ENCODE results near the gene POLDIP2. TPM values are rescaled to one million over a fixed set of nuclear protein-coding genes. Genes with fewer than 3 reads are reported as not detected.

POLDIP2 gene
- total and polyA plus RNA-seq, 2 donors (not counting 3 experiments of a cell fraction or from before 2014, with no cell fraction given) = 82.6 to 85.2 TPM

GRCh38 chr17:28334666-28335200, 22.6 kb downstream of the POLDIP2 start:
- Histone ChIP-seq H2AFZ (ENCODE audit: low read depth, low read length) (peak overlapping the region; percentile 26), H3K4me3 (replicated peaks in 1 of 3; ENCODE audit: insufficient read depth in 1 of 3, low read depth in 1 of 3, low read length in 3 of 3) (peak overlapping the region; percentile 28 to 98 (median 65)), H3K9me1 (replicated peaks; ENCODE audit: control insufficient read depth, extremely low read depth, insufficient read depth, low read length) (no peaks in the 10 kb centered on the region), H3K36me3 (ENCODE audit: control insufficient read depth in 2 of 2, extremely low read depth in 1 of 2, insufficient read depth in 2 of 2, low read length in 2 of 2) (peaks cover 0 to 16% of the 10 kb centered on the region in 2 experiments), H3K9ac (replicated peaks; ENCODE audit: extremely low read depth, insufficient read depth, low read length) (peak overlapping the region; percentile 84), H3K4me2 (ENCODE audit: insufficient read depth, low read length) (peak overlapping the region; percentile 70), H3K27ac (ENCODE audit: insufficient read depth, low read depth, low read length) (peak overlapping the region; percentile 69), H3K4me1 (ENCODE audit: control insufficient read depth, extremely low read depth, insufficient read depth, low read length) (peaks cover 40% of the 10 kb centered on the region), H3K79me2 (ENCODE audit: control insufficient read depth, insufficient read depth, low read length) (peaks cover 50% of the 10 kb centered on the region), H3K27me3 (ENCODE audit: control insufficient read depth in 2 of 2, insufficient read depth in 2 of 2, low read length in 2 of 2) (no peaks in the 10 kb centered on the region), H4K20me1 (replicated peaks; ENCODE audit: control insufficient read depth, extremely low read depth, insufficient read depth, low read length) (no peaks in the 10 kb centered on the region), H3K9me3 (replicated peaks; ENCODE audit: control insufficient read depth, insufficient read depth, low read length) (no peaks in the 10 kb centered on the region)
- no TSS peak for BruUV-seq (replicated peaks)
- TF ChIP-seq FOS (IDR thresholded peaks at IDR 0.05; ENCODE audit: borderline replicate concordance, insufficient read depth, low read length) = no peak
- no peak for TF ChIP-seq GATA2 (IDR thresholded peaks at IDR 0.05; ENCODE audit: insufficient read depth, insufficient read length, low read depth, low read length)
- no peak for TF ChIP-seq POLR2AphosphoS5 (IDR thresholded peaks at IDR 0.05; ENCODE audit: insufficient read depth, low read depth, low read length)
- TF ChIP-seq EZH2 (IDR thresholded peaks at IDR 0.05; ENCODE audit: borderline replicate concordance, low read depth, low read length, severe bottlenecking) = no peak
- TF ChIP-seq MYC (IDR thresholded peaks at IDR 0.05; ENCODE audit: low read depth, low read length) = no peak
- no peak for TF ChIP-seq JUN (IDR thresholded peaks at IDR 0.05; ENCODE audit: borderline replicate concordance, insufficient read depth, insufficient read length, low read depth)
- TF ChIP-seq POLR2A (IDR thresholded peaks at IDR 0.05; ENCODE audit: low read depth, low read length) = no peak
- no peak for TF ChIP-seq CTCF (IDR thresholded peaks at IDR 0.05; ENCODE audit: extremely low read depth in 1 of 2, insufficient read depth in 1 of 2, low read depth in 1 of 2, low read length in 2 of 2)
- no peak for TF ChIP-seq MAX (IDR thresholded peaks at IDR 0.05; ENCODE audit: insufficient read depth, insufficient read length)
- ChIA-PET CTCF (interaction anchor here (1.4 to 2.5 kb wide), 7 partner anchors 11 to 530 kb away, joined by 7 to 31 read pairs (median 9); partner anchors contain the start of genes LYRM9, POLDIP2 and TMEM97), POLR2A (interaction anchor here (0.6 to 2.1 kb wide), 3 partner anchors 12 to 332 kb away, joined by 4 to 34 read pairs (median 26); partner anchors contain the start of gene POLDIP2)
- dilution Hi-C loops (cut with MboI; ENCODE audit: extremely low pct_ligation_motif_present, low sequenced_read_pairs) = no loop called here
- intact Hi-C loops (cut with micrococcal nuclease) = loop anchor here (1.0 to 5.0 kb wide), 4 partner anchors 15 to 354 kb away; partner anchors contain the start of genes NLK, POLDIP2 and TMEM97
- FAIRE-seq (no peak), DNase-seq (ENCODE audit: low read depth, low spot score) (no peak)

Measured in endothelial cell of umbilical vein (primary cell).